Retina (tissue), 1 donor: ENCODE measurements around the gene ALPI.
A peak's percentile ranks its signal among the peaks of the same experiment; 100 is the strongest.

ENCODE experiments used
- DNase-seq: peaks from one replicate; pipeline ENCODE4 v3.0.0-alpha.2; 2016

Gene ALPI

GRCh38 chr2:232502911-232503808, 47.2 kb downstream of the ALPI start:
- peak; percentile 82 for DNase-seq

GRCh38 chr2:232503809-232504323, 47.9 kb downstream of the ALPI start:
- no peak for DNase-seq

- DNase-seq: peak; percentile 52
Measured at GRCh38 chr2:232504438-232504837, 48.5 kb downstream of the ALPI start.

DNA sequence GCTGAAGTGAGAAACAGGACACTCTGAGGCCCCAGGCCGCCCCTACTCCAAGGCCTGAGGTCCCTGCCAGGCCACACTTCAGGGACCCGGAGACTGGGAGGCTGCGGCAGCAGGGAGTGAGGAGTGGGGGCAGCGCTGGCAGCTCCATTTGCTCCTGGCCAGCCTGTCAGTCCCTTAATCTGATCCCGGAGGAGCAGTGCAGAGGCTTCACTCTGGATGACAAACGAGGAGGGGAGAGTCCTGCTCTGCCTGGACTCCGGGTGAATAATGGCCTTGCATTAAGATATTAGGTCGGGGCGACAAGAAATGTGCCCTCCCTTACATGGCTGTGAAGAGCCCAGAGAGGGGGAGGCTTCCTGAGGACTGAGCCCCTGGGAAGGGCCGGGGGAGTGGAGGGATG, 49.9 kb downstream of the ALPI start:
- DNase-seq: peak; percentile 69

GRCh38 chr2:232506709-232507108, 50.8 kb downstream of the ALPI start:
- DNase-seq: no peak

DNA sequence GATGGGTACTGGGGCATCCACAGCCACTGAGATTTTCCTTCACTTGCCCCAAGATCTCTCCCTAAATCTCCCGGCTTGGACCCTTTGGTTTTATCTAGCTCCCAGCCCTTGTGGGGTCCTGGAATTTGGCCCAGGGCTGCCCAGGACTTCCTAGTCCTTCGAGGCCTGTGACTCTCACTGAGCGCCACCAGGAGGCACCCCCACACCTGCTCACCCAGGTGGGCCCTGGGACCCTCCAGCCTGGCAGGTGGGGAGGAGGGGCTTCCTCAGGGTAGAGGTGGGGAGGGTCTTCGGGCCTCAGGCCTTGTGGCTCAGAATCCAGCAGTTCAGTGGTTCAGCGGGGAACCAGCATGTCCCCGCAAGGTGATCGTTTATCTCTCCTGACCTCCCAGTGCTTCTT, 52.3 kb downstream of the ALPI start:
- no peak for DNase-seq
